ENCODE measurements around the gene THAP9.
A peak's percentile ranks its signal among the peaks of the same experiment; 100 is the strongest.
"Not testable (repeated sequence)": the region's sequence is repeated elsewhere in the genome, so short reads cannot be mapped to it uniquely, and the experiment has no call there.

The THAP9 gene

GRCh38 chr4:82893942-82894341, 6.6 kb upstream of the THAP9 start:
- DNase-seq (ENCODE audit: low spot score) = no peak

- DNase-seq (ENCODE audit: low spot score) = no peak
Observed at GRCh38 chr4:82896755-82897154, 3.8 kb upstream of the THAP9 start.

- DNase-seq (ENCODE audit: low spot score) = peak; percentile 86
Observed at GRCh38 chr4:82898322-82899243, 2.0 kb upstream of the THAP9 start.

- DNase-seq (ENCODE audit: low spot score) = peak; percentile 69
Observed at GRCh38 chr4:82899374-82900065, 1.0 kb upstream of the THAP9 start.

GRCh38 chr4:82900066-82900410, 497 bp upstream of the THAP9 start:
- DNase-seq (ENCODE audit: low spot score) = peak; percentile 65

GRCh38 chr4:82901183-82901718, 716 bp downstream of the THAP9 start:
- DNase-seq (ENCODE audit: low spot score) = no peak

- no peak for DNase-seq (ENCODE audit: low spot score)
Observed at GRCh38 chr4:82903737-82904136, 3.2 kb downstream of the THAP9 start.

- DNase-seq (ENCODE audit: low spot score) = peak; percentile 64
Observed at GRCh38 chr4:82905205-82905604, 4.7 kb downstream of the THAP9 start.

GRCh38 chr4:82906469-82906868, 5.9 kb downstream of the THAP9 start:
- DNase-seq (ENCODE audit: low spot score) = no peak

- no peak for DNase-seq (ENCODE audit: low spot score)
Observed at GRCh38 chr4:82909326-82909725, 8.8 kb downstream of the THAP9 start.

GRCh38 chr4:82913305-82913704, 12.8 kb downstream of the THAP9 start:
- DNase-seq (ENCODE audit: low spot score) = no peak

- DNase-seq (ENCODE audit: low spot score) = not testable (repeated sequence)
Observed at GRCh38 chr4:82913968-82914367, 13.4 kb downstream of the THAP9 start.

GRCh38 chr4:82918091-82918490, 17.6 kb downstream of the THAP9 start:
- no peak for DNase-seq (ENCODE audit: low spot score)

GRCh38 chr4:82919386-82919785, 18.9 kb downstream of the THAP9 start:
- no peak for DNase-seq (ENCODE audit: low spot score)

GRCh38 chr4:82921795-82922194, 21.3 kb downstream of the THAP9 start:
- no peak for DNase-seq (ENCODE audit: low spot score)

GRCh38 chr4:82930848-82931755, 30.6 kb downstream of the THAP9 start:
- DNase-seq (ENCODE audit: low spot score) = no peak

- DNase-seq (ENCODE audit: low spot score) = no peak
Observed at GRCh38 chr4:82934441-82934840, 33.9 kb downstream of the THAP9 start.

GRCh38 chr4:82939414-82939813, 38.9 kb downstream of the THAP9 start:
- DNase-seq (ENCODE audit: low spot score) = no peak

- no peak for DNase-seq (ENCODE audit: low spot score)
Observed at GRCh38 chr4:82947498-82947897, 47.0 kb downstream of the THAP9 start.

- DNase-seq (ENCODE audit: low spot score) = no peak
Observed at GRCh38 chr4:82948647-82949204, 48.2 kb downstream of the THAP9 start.

GRCh38 chr4:82951196-82951595, 50.7 kb downstream of the THAP9 start:
- DNase-seq (ENCODE audit: low spot score) = peak; percentile 6

- DNase-seq (ENCODE audit: low spot score) = no peak
Observed at GRCh38 chr4:82954212-82954611, 53.7 kb downstream of the THAP9 start.
